COLO668 (cell line): ENCODE data around the gene EPN2.
A peak's percentile ranks its signal among the peaks of the same experiment; 100 is the strongest.

Experiments used
- DNase-seq: peaks from one replicate; lab custom pipeline; 2025; ENCODE audit not compliant: unreplicated experiment; lab: John Stamatoyannopoulos, UW

EPN2 gene

DNA sequence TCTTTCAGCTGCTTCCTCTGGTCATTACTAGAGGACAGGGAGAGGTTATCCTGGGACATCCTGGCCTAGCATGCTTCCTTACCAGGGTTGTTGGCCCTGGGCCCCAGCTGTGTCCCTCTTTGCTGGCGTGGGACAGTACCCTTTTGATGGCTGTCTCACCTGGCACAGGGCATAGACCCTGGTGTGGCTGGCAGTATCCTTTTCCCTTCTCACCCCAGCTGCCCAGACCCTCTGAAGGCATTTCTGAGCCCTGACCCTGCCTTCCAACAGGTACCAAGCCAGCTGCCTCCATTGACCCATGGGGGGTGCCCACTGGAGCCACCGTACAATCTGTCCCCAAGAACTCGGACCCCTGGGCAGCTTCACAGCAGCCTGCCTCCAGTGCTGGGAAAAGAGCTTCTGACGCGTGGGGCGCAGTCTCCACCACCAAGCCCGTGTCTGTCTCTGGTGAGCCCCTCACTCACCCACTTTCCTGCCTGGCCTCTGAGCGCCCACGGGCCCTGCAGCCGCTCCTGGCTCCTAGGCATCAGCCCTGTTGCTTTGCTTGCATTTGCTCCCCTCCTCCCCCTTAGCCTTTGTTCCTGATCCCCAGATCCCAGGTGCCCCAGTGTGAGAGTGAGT is 91.4 kb downstream of the EPN2 start:
- DNase-seq, result no peak

DNA sequence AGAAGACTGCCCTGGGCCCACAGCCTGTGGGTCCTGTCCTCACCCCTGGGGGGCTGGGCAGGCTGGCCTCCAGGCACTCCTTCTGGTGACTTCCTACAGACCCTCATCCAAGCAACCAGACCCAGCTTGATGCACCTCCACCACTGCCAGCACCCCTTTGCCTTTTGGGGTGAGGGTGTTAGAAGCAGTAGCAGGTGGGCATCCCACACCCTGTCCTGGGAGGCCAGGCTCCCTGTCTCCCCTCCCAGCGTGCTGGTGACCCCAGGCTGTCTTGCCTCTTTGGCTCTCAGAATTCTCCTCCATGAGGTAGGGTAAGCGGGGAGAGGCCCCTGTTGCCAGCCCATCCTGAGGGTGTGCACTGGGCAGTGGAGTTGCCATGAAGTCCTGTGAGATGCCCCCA is 92.0 kb downstream of the EPN2 start:
- DNase-seq, result no peak

DNA sequence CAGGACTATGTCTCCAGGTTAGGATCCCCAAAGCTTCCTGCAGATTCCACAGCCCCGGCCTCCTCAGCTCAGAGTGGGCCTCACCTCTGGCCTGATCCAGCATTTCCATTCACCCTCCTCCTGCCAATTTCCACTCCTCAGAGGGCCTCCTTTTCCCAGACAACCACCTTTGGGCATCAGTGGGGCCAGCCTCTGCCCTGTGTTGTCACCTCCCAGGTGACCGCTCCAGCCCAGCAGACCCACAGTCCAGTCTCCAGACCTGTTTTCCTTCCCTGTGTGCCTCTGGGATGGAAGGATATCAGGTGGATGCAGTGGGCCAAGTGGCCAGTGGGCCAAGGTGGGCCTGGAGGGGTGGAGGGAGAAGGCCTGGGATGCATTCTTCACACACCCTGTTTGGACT is 92.7 kb downstream of the EPN2 start:
- DNase-seq, result no peak

- no peak for DNase-seq
Observed at GRCh38 chr17:19330271-19330670, 93.1 kb downstream of the EPN2 start.

GRCh38 chr17:19331134-19331533 is 94.0 kb downstream of the EPN2 start:
- no peak for DNase-seq

GRCh38 chr17:19331543-19332245 is 94.5 kb downstream of the EPN2 start:
- DNase-seq, result no peak

- peak; percentile 7 for DNase-seq
Observed at GRCh38 chr17:19332371-19333131, 95.4 kb downstream of the EPN2 start.

GRCh38 chr17:19333132-19333440 is 95.9 kb downstream of the EPN2 start:
- DNase-seq, result no peak

DNA sequence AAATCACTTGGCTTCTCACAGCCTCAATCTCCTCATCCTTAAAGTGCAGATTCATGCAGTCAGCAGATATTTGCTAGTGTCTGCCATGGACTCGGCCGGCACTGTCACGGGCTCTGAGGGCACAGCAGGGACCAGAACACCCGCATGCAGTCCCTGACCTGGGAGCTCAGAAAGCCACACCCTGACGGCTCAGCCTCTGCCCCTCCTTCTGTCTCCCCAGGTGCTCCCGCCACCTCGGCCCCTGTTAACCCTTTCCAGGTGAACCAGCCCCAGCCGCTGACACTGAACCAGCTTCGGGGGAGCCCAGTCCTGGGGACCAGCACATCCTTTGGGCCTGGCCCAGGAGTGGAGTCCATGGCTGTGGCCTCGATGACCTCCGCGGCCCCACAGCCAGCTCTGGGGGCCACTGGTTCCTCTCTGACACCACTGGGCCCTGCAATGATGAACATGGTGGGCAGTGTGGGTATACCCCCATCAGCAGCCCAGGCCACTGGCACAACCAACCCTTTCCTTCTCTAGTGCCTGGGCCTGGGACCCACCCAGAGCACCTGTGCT is 96.6 kb downstream of the EPN2 start:
- no peak for DNase-seq

DNA sequence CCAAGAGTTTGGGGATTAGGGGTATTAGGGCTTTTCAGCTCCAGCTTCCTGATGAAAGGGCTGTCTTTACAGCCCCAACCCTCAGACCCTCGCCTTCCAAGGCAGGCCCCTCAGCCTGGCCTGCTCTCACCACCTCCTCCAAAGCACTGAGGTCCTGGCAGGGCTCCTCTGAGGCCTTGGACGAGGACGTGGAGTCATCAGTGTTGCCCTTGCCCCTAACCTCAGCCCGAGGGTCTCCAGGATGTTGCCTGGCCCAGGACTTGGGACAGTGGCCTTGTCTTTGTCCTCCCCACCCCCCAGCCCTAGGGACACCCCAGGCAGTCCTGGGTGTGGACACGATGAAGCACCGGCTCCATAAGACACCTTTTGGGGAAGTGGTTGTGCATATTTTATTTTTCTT is 97.2 kb downstream of the EPN2 start:
- no peak for DNase-seq

GRCh38 chr17:19335951-19336631 is 98.9 kb downstream of the EPN2 start:
- DNase-seq, result no peak

GRCh38 chr17:19336938-19337711 is 100.0 kb downstream of the EPN2 start:
- DNase-seq, result no peak

- DNase-seq, result no peak
Observed at GRCh38 chr17:19337712-19338023, 100.5 kb downstream of the EPN2 start.

GRCh38 chr17:19338031-19338990 is 101.1 kb downstream of the EPN2 start:
- peak; percentile 38 for DNase-seq

DNA sequence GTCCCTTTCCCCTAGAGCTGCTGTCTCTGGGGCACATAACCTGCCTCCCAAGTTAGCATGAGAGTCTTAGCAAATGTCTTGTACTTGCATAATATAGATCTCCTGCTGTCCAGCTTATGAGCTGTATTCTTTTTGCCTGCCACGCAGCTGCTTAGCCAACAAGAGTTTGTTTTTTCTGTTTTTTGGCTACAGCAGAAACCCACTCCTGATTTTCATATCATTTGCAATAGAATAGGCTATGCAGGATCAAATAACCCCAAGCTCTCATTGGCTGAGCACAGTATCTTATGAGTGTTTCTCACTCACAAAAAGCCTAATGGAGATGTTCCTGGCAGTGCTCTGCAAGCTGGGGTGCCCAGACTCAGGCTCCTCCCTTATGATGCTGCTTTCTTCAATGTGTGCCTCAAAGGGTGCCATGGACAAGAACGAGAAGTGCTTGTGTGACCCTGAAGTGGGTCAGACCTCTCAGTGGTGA is 102.2 kb downstream of the EPN2 start:
- DNase-seq, result no peak

DNA sequence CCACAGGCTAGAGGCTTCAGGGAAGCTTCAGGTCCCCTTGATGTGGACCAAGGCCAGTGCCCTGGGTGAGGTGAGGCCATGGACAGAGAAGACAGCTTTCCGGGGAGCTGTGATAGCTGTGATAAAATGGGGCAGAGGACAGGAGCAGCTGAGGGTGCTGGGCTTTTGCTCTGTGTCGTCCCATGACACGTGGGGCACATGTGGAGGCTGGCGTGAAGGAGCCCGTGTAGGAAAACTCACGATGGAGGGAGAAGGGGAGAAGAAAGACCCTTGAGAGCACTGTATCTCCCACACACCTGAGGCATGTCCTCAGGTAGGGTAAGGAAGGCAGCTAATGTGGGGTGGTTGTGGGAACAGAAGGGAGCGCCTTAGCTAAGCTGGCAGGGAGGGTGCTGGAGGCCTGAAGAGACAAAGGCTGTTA is 104.1 kb downstream of the EPN2 start:
- no peak for DNase-seq

GRCh38 chr17:19341641-19342610 is 104.8 kb downstream of the EPN2 start:
- DNase-seq, result no peak

DNA sequence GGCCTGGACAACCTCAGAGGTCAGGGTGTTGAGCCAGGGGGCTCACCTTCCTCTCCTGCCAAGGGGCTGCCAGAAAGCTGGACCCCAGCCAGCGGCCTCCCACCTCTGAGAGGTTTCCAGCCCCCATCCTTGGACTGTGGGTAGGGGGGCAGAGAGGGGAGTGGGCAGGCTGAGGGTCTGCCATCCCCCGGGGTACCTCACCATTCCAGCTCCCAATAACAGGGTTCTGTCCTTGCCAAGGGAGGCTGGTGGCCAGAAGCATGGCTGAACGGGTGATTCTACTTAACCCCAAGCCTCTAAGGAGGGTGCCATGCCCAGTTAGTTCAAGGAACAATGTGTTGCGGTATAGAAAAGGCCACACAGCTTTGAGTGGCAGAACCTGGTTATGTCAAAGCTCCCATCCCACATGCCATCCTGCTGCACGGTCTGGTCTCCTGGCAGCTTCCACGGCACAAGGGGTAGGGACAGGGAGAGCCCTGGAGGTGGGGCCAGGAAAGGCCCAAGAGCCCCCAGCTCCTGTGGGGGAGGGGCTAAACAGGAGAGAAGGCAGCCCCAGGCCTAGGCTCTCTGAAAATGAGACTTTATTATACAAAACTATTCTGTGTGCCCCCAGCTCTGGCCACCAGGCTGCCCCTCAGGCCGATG is 105.6 kb downstream of the EPN2 start:
- no peak for DNase-seq
